Keratinocyte (primary cell): Measurements from ENCODE around the gene GNB1. TPM values are rescaled to one million over a fixed set of nuclear protein-coding genes. Genes with fewer than 3 reads are reported as not detected.
"Not testable (repeated sequence)": the region's sequence is repeated elsewhere in the genome, so short reads cannot be mapped to it uniquely, and the experiment has no call there.

Experiments
- DNase-seq: peaks from one replicate; pipeline ENCODE4 v3.0.0-alpha.2; 2011; ENCODE audit warnings: low read depth, missing footprints, low spot score
- FAIRE-seq: peaks from 2 replicates; lab custom pipeline; 2011; peaks lifted over from hg19 to GRCh38; lab: Jason Lieb, UNC
- H2AFZ ChIP-seq: 2 replicates; pipeline ENCODE4 v1.6.0; 2012; ENCODE audit warnings: low read length, control low read depth, inconsistent platforms; ENCODE audit not compliant: control insufficient read depth
- H3K27ac ChIP-seq: 2 replicates; pipeline ENCODE4 v1.5.1; 2011; ENCODE audit warnings: low read length; ENCODE audit not compliant: control insufficient read depth, insufficient read depth
- H3K27me3 ChIP-seq: 3 replicates; pipeline ENCODE4 v1.6.0; 2011; ENCODE audit warnings: low read length; ENCODE audit not compliant: control insufficient read depth, insufficient read depth; ENCODE audit errors: extremely low read depth
- H3K36me3 ChIP-seq, 2 experiments: 2 replicates in 1 of 2; 3 replicates in 1 of 2; pipeline ENCODE4 v1.5.1; 2011; ENCODE audit warnings: low read length in 2 of 2, mild to moderate bottlenecking in 1 of 2; ENCODE audit not compliant: control insufficient read depth in 2 of 2, insufficient read depth in 2 of 2; ENCODE audit errors: extremely low read depth in 1 of 2
- H3K4me1 ChIP-seq: 3 replicates; pipeline ENCODE4 v1.5.1; 2011; ENCODE audit warnings: low read length; ENCODE audit not compliant: control insufficient read depth, insufficient read depth; ENCODE audit errors: extremely low read depth
- H3K4me2 ChIP-seq: 3 replicates; pipeline ENCODE4 v1.6.0; 2011; ENCODE audit warnings: low read depth, low read length; ENCODE audit not compliant: control insufficient read depth, insufficient read depth; ENCODE audit errors: extremely low read depth
- H3K4me3 ChIP-seq, 3 experiments: fragments of 200-600 bp in 1 of 3; sonication (generic) in 1 of 3; 2 replicates in 2 of 3; 3 replicates in 1 of 3; pipeline ENCODE4 v1.5.1; 2011 to 2016; ENCODE audit warnings: low read length in 3 of 3, mild to moderate bottlenecking in 3 of 3, control low read depth in 2 of 3, inconsistent platforms in 1 of 3, low read depth in 1 of 3, mixed read lengths in 1 of 3, mixed run types in 1 of 3, moderate library complexity in 1 of 3; ENCODE audit not compliant: control insufficient read depth in 2 of 3, insufficient read depth in 2 of 3; ENCODE audit errors: extremely low read depth in 1 of 3
- H3K79me2 ChIP-seq: 2 replicates; pipeline ENCODE4 v1.6.0; 2012; ENCODE audit warnings: low read length; ENCODE audit not compliant: control insufficient read depth, insufficient read depth
- H3K9ac ChIP-seq: 3 replicates; pipeline ENCODE4 v1.6.0; 2011; ENCODE audit warnings: low read length; ENCODE audit not compliant: control insufficient read depth, insufficient read depth; ENCODE audit errors: extremely low read depth
- H3K9me1 ChIP-seq: 3 replicates; pipeline ENCODE4 v1.6.0; 2011; ENCODE audit warnings: low read length; ENCODE audit not compliant: control insufficient read depth, insufficient read depth; ENCODE audit errors: extremely low read depth
- H3K9me3 ChIP-seq: 2 replicates; pipeline ENCODE4 v1.5.1; 2012; ENCODE audit warnings: low read depth, low read length; ENCODE audit not compliant: control insufficient read depth
- H4K20me1 ChIP-seq: 3 replicates; pipeline ENCODE4 v1.6.0; 2011; ENCODE audit warnings: low read length; ENCODE audit not compliant: control insufficient read depth, insufficient read depth; ENCODE audit errors: extremely low read depth
- CTCF ChIP-seq, 3 experiments: IDR thresholded peaks in 1 of 3; conservative IDR thresholded peaks in 1 of 3; optimal IDR thresholded peaks in 1 of 3; 2 replicates in 2 of 3; 3 replicates in 1 of 3; pipeline versions ENCODE3 to v1.5.1; 2011; ENCODE audit warnings: low read length in 3 of 3, mild to moderate bottlenecking in 3 of 3, moderate library complexity in 2 of 3, control low read depth in 1 of 3, inconsistent platforms in 1 of 3; ENCODE audit not compliant: insufficient read depth in 2 of 3; ENCODE audit errors: extremely low read depth in 1 of 3
- EZH2 ChIP-seq: IDR thresholded peaks from one replicate; pipeline ENCODE4 v1.6.1; 2012; ENCODE audit warnings: inconsistent platforms, mild to moderate bottlenecking, low read length, moderate library complexity
- dilution Hi-C: fragments of 300-500 bp; cut with MboI; formaldehyde crosslinking; loops from one replicate; pipeline ENCODE4 v1.7.0; 2020; ENCODE audit warnings: low sequenced_read_pairs; ENCODE audit not compliant: extremely low pct_ligation_motif_present
- polyA plus RNA-seq, 5 experiments: library from polyadenylated mRNA; depleted of rRNA in 3 of 5; stranded (reverse) in 3 of 5; stranded (forward) in 1 of 5; unstranded in 1 of 5; fragments of >200 nt; gene quantifications; 1 replicate in 1 of 5; 2 replicates in 3 of 5; 3 replicates in 1 of 5; pipeline versions ENCODE4 v1.2.1 to v1.2.3, GENCODE V29; 2011 to 2012; ENCODE audit warnings: missing spikeins in 2 of 5, low read depth in 1 of 5, low replicate concordance in 1 of 5

Gene GNB1
- polyA plus RNA-seq, 1 donor (not counting 4 experiments of a cell fraction or from before 2014, with no cell fraction given): 364 TPM

- Histone ChIP-seq H3K4me2 (no peak overlapping the region), H3K9me3 (no peaks in the 10 kb centered on the region), H3K27ac (no peak overlapping the region), H3K27me3 (no peaks in the 10 kb centered on the region), H4K20me1 (peaks cover 62% of the 10 kb centered on the region), H3K4me3 (no peak overlapping the region), H2AFZ (no peak overlapping the region), H3K4me1 (peaks cover 26% of the 10 kb centered on the region), H3K79me2 (peaks cover 99% of the 10 kb centered on the region), H3K36me3 (peaks cover 1 to 9% of the 10 kb centered on the region in 2 experiments), H3K9me1 (peaks cover 3% of the 10 kb centered on the region), H3K9ac (no peak overlapping the region)
- FAIRE-seq (peak; percentile 9), DNase-seq (no peak)
- no peak for TF ChIP-seq CTCF (optimal IDR thresholded peaks at IDR 0.05 in 1 of 3, IDR thresholded peaks at IDR 0.05 in 1 of 3, conservative IDR thresholded peaks at IDR 0.05 in 1 of 3; ENCODE audit: extremely low read depth in 1 of 3, insufficient read depth in 2 of 3, low read length in 3 of 3)
- no peak for TF ChIP-seq EZH2
- dilution Hi-C loops: no loop called here
These were observed 27.9 kb downstream of the GNB1 start for GRCh38 chr1:1862905-1863547.

GRCh38 chr1:1861761-1862310 is 29.1 kb downstream of the GNB1 start:
- H3K9ac ChIP-seq, DNase-seq, H2AFZ ChIP-seq, H3K9me1 ChIP-seq, H3K27ac ChIP-seq, FAIRE-seq, H3K27me3 ChIP-seq, dilution Hi-C loops, H3K4me2 ChIP-seq, H3K4me3 ChIP-seq, H3K9me3 ChIP-seq: not testable (repeated sequence)
- peaks cover 26% of the 10 kb centered on the region for H3K4me1 ChIP-seq
- peaks cover 5 to 19% of the 10 kb centered on the region in 2 experiments for H3K36me3 ChIP-seq
- peaks cover 100% of the 10 kb centered on the region for H3K79me2 ChIP-seq
- H4K20me1 ChIP-seq: peaks cover 71% of the 10 kb centered on the region
